Urinary bladder (tissue), 4 donors: ENCODE data around the gene ATXN7. TPM values are rescaled to one million over a fixed set of nuclear protein-coding genes. Genes with fewer than 3 reads are reported as not detected.

Experiments
- DNase-seq: peaks from one replicate; pipeline ENCODE4 v3.0.0-alpha.2; 2015; ENCODE audit errors: extremely low spot score
- H3K27ac ChIP-seq: one replicate; pipeline ENCODE4 v1.5.1; 2013; ENCODE audit warnings: low read depth, mild to moderate bottlenecking, moderate library complexity
- H3K36me3 ChIP-seq: one replicate; pipeline ENCODE4 v1.6.1; 2013; ENCODE audit warnings: mild to moderate bottlenecking, moderate library complexity; ENCODE audit not compliant: insufficient read depth
- H3K4me1 ChIP-seq: one replicate; pipeline ENCODE4 v1.6.1; 2013; ENCODE audit warnings: mild to moderate bottlenecking, moderate library complexity; ENCODE audit not compliant: insufficient read depth
- H3K4me3 ChIP-seq: one replicate; pipeline ENCODE4 v1.5.1; 2013; ENCODE audit warnings: low read depth, low read length
- WGBS: extraction: QIAGEN DNeasy Blood & Tissue Kit; methylation state at CpG from one replicate; pipeline ENCODE4 v1.1.7; 2013; 5-methylcytosine and 5-hydroxymethylcytosine counted together
- polyA plus RNA-seq: library from polyadenylated mRNA; stranded (reverse); fragments of 200-250 nt; gene quantifications from one replicate; pipeline ENCODE4 v1.2.3, GENCODE V29; 2013
- total RNA-seq: library from RNA; depleted of rRNA; stranded (reverse); fragments of >200 nt; gene quantifications from one replicate; pipeline ENCODE4 v1.2.3, GENCODE V29; 2014
- donor health status: healthy with polysubstance abuse.
- donor health status: healthy.

The ATXN7 gene
- total and polyA plus RNA-seq, 2 donors, result 6.2 to 27.0 TPM

DNA sequence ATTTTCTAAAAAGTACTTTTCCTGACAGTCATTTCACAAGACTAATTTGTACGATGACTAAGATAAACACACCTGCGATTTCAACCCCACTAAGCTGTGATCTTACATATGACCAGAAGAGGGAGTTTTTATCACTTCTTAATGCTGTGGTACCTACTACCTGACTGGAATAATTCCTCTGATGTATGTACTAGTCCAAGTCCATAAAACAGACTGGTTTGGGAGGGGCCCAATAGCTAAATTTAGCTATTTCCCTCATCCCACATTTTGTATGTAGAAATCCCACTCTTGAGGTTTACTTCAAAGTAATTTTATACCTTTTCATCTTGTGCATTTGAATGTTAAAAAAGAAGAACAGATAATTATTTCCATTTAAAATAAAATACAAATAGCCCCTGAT is 98.2 kb downstream of the ATXN7 start:
- no peak for DNase-seq
- Histone ChIP-seq H3K27ac (no peak overlapping the region), H3K36me3 (no peaks in the 10 kb centered on the region), H3K4me3 (no peak overlapping the region), H3K4me1 (no peaks in the 10 kb centered on the region)
- WGBS, result 19% methylated on average over 2 of the region's 2 CpGs

DNA sequence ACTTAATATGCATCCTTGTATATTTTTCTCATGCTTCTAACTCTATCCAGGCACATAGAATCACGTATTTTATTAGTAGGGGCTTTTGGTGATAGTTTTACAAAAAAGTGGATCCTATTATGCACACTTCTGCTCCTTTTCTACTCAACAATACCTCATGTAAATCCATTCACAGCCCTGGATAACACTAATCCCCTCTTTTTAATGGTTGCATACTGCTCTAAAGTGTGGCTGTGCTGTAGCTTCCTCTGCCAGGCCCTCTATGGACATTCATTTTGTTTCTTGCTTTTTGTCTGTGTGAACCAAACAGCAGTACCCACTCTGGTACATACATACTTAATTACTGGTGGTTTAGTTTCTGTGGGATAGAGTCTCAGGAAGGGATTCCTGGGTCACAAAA is 99.8 kb downstream of the ATXN7 start:
- H3K4me1 ChIP-seq, result no peaks in the 10 kb centered on the region

DNA sequence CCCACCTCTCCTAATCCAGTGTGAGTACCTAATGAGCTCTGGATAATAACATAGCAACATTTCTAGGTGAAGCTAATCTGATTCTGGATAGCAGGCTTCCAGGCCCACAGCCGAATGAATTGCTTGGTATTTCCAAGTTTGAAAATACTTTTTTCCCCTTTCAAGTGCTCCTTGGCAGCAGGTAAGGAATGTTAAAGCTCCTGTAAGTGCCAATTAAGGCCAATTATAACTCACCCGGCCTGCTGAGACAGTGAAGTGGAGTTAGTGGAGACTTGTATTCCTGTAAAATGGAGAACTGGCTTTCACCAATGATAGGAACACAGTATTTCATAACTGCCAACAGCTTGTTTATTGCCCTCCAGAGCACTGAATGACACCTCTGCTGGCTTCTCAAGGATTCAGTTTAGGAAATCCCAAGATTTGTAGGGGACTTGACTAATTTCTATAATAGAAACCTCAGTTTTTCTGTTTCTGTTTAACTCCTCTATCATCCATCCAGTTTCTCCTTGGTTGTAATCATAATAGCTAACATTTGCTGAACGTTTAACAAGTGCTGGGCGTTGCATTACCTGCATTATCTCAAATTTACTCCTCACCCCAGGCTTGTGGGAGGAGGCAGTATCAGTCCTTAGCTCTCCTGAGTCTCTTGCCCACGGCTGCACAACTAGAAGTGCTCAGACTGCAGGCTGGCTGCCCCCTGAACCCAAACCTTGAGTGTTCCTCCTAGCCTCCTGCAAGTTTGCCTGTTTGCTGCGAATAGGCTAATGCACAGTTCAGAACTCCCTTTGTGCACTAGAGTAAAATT is 101.2 kb downstream of the ATXN7 start:
- DNase-seq, result no peak
- no peak overlapping the region for H3K4me3 ChIP-seq
- no peaks in the 10 kb centered on the region for H3K4me1 ChIP-seq
- WGBS, result 68% methylated on average over 6 of the region's 6 CpGs
- H3K27ac ChIP-seq, result no peak overlapping the region
- H3K36me3 ChIP-seq, result no peaks in the 10 kb centered on the region

More for the DNA sequence above, 99.8 kb downstream of the ATXN7 start:
- WGBS, result 85% methylated on average over 1 of the region's 1 CpG
- Histone ChIP-seq H3K27ac (no peak overlapping the region), H3K4me3 (no peak overlapping the region), H3K36me3 (no peaks in the 10 kb centered on the region)
- DNase-seq, result no peak

DNA sequence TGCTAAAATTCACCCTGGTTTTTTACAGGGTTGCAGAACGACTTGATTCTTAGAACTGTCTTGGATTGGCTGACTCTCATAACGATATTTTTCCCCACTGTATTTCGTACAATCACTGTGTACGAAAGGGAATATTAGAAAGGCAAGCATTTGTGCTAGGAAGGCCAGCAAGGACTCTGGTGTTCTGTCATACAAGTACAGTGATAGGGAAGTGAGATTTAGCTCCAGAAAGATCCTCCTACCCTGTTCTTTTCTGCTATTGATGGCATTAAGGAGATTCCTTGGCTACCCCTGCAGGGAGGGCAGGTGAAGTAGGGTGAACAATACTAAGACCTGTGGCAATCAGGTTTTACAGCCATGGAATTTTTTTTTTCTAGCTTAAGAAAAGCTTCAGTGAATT is 102.3 kb downstream of the ATXN7 start:
- 93% methylated on average over 4 of the region's 4 CpGs for WGBS
- Histone ChIP-seq H3K36me3 (no peaks in the 10 kb centered on the region), H3K4me1 (no peaks in the 10 kb centered on the region), H3K4me3 (no peak overlapping the region), H3K27ac (no peak overlapping the region)
- DNase-seq, result no peak

DNA sequence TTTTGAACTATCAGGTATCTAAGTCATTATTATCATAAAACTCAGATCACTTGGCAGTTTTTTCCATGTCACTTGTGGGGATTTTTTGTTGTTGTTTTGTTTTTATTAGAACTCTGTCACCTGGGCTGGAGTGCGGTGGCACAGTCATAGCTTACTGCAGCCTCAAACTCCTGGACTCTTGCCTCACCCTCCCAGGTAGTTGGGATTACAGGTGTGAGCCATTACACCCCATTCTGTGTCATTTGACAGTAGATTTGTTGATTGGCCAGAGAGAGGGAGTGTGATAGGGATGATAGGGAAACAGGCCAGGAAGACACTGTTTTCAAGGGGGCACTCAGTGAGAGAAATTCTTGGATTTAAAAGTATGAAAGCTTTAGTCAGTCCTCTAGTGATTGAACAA is 103.2 kb downstream of the ATXN7 start:
- no peak for DNase-seq
- no peaks in the 10 kb centered on the region for H3K4me1 ChIP-seq

DNA sequence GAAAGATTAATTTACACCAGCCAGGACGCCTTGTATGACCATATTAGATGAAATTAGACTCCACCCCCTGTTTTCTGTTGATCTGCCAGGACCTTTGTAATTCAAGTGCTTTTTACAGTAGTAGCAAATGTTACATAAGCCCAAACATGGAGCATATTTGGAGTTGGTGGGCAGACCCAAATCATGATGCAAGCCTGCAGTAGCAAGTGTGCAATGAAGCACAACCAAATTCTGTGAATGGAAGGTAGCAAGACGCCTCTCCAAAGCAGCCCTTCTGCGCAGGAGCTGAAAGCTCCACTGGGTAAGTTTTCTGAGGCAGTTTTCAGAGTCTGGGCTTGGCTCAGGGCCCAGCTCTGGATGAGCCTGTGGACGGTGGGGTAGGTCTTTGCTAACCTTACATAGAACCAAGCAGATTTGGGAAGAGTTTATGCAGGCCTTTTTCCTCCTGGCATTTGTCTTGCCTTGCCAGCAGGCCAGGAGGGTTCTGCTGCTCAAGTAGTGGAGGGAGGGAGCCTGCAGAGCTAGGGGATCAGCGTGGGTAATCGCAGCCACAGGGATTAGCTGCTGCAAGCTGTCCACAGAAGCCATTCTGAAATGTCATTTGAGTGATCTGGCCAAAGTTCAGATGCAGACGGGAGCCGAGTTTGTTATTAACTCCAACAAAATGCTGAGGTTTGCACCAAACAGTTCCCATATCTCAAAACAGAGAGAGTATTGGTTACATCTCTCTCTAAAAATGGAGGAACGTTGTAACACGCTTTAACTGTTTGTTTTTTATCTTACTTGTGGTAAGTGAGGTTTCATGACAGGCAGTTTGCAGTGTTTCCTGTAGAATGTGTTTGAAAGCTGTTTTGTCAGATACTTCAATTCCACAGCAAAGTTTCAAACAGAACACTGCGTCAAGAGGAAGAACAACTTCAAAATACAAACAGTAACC is 104.3 kb downstream of the ATXN7 start:
- Histone ChIP-seq H3K4me1 (no peaks in the 10 kb centered on the region), H3K27ac (no peak overlapping the region), H3K36me3 (no peaks in the 10 kb centered on the region), H3K4me3 (peak overlapping the region; percentile 18)
- no peak for DNase-seq
- WGBS, result 10% methylated on average over 11 of the region's 11 CpGs

More for the DNA sequence above, 103.2 kb downstream of the ATXN7 start:
- Histone ChIP-seq H3K4me3 (no peak overlapping the region), H3K27ac (no peak overlapping the region), H3K36me3 (no peaks in the 10 kb centered on the region)
- WGBS, result 97% methylated on average over 1 of the region's 1 CpG

DNA sequence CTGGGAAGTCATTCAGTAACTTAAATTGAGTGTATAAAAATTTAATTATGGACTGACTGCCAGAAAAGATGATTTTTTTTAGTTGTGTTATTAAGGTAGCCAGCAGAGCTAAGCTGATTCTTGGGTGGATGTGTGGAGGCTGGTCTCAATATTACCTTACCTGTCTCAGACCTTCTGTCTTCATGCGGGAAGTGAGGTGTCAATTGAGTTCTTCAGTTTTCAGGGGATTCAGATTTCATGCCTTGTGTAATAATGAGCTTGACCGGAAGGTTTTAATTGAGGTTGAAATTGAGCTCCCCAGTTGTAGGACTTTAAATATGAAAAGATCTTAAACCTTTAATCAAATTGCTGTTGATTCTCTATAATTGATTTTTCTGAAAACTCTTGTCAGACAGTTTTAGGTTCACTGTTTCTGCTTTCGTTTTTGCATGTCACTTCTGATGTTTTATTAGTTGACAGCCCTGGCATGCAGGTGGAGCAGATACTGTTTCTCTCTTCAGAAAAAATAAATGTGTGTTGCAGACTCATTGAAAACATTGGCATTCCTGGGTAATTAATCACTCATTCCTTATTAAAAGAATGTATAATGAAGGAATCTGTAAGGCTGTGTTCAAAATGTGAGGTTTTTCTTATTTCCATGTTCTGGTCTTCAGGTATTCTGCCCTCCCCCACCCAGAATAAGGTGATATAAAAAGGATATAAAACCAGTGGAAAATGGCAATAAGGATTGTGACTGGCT is 105.1 kb downstream of the ATXN7 start:
- Histone ChIP-seq H3K27ac (peak overlapping the region; percentile 41), H3K36me3 (no peaks in the 10 kb centered on the region), H3K4me1 (no peaks in the 10 kb centered on the region), H3K4me3 (no peak overlapping the region)
- 57% methylated on average over 3 of the region's 3 CpGs for WGBS
- DNase-seq, result no peak

DNA sequence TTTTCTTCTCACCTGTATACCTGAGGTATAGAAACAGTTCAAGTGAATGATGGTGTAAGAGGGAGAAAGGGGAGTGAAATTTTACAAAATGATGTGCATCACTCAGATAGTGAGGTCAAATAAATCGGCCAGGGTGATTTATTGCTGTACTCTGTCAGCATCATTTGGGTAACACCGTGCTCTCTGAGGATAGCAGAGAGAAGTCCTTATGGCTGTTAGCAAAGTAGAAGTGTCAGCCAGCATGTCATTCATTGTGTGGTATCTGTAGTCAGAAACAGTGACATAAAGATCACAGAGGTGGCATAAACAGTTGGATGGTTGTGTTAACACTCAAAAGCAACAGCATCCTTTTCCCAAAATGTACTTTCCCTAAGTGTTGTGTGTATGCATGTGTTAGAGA is 106.2 kb downstream of the ATXN7 start:
- DNase-seq, result no peak
- H3K36me3 ChIP-seq, result no peaks in the 10 kb centered on the region
- no peak overlapping the region for H3K27ac ChIP-seq
- no peak overlapping the region for H3K4me3 ChIP-seq
- no peaks in the 10 kb centered on the region for H3K4me1 ChIP-seq
- WGBS, result 36% methylated on average over 2 of the region's 2 CpGs

DNA sequence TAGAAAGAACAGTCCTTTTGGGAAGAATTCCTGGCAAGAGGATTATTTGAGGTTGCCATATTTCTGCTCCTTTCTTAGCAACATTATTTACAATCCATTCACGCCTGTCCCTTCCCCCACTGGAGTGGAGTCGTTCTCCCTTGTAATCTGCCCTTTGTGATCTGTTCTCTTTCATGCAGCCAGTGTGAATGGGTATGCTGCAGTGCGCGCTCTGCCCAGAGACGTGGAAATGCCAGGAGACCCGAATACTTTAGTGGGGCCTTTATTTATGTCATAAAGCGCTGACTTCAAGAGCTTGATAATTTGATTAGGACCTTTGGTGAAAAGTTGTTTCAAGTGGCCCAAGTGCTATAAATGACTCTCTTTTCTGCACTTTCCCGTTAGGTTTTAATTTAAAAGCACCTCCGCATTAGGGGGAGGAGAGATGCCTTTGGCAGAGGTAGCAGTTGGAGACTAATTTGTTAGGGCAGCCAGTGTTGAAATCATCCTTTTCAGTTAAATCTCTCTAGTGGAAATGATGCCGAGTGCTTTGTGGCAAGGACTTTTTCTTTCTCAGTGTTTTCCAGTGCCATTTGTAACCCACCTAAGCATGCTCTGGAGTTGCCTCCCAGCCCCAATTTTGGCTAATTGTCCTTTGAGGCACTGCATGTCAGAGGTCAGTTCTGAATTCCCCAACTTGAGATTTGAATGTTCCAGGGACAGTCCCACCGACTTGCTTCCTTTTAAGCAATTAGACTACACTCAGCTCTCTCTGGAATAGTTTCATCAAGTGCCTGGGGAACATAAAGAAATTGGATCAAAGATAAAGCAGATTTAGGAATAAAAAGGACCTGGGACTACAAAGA is 107.2 kb downstream of the ATXN7 start:
- no peak overlapping the region for H3K4me3 ChIP-seq
- DNase-seq, result no peak
- 38% methylated on average over 11 of the region's 11 CpGs for WGBS
- no peak overlapping the region for H3K27ac ChIP-seq
- no peaks in the 10 kb centered on the region for H3K36me3 ChIP-seq
- H3K4me1 ChIP-seq, result no peaks in the 10 kb centered on the region

DNA sequence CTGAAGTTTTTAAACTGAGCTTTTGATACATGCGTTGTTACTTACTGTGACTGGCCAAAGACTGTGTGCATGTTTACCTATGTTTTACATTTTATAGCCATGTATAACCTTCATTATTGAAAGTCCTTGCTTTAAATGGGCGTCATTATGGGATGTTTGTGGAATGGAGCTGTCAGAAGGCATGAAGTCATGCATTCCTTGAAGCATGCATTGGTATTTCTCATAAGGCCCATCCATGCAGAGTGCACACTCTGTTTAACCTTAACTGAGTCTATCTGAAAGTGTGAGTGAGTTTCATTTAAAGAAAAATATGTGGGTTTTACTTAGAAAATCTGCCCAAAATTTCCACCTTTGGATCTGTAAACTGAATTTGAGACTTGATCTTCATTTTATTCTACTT is 108.5 kb downstream of the ATXN7 start:
- H3K27ac ChIP-seq, result no peak overlapping the region
- no peak overlapping the region for H3K4me3 ChIP-seq
- no peaks in the 10 kb centered on the region for H3K4me1 ChIP-seq
- WGBS, result 54% methylated on average over 2 of the region's 2 CpGs
- no peaks in the 10 kb centered on the region for H3K36me3 ChIP-seq
- no peak for DNase-seq

DNA sequence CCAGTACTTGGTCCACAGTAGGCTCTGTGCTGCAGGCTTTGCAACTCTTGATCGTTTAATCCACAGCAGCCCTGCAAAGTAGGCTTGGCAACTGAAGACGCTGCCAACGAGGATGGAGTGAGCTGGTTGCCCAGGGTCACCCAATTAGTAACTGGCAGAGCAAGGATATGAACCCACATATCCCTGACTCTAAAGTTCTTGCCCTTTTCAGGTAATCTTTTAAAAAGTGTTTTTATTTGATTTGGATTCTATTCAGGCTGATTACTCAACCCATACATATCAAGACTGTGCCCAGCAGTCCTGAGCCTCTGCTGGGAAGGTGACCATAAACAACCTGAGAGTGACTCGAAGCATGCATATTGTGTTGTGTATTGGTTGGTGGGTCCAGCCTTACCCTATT is 109.3 kb downstream of the ATXN7 start:
- no peak for DNase-seq
- Histone ChIP-seq H3K4me3 (no peak overlapping the region), H3K36me3 (no peaks in the 10 kb centered on the region), H3K27ac (no peak overlapping the region), H3K4me1 (no peaks in the 10 kb centered on the region)
- 54% methylated on average over 4 of the region's 4 CpGs for WGBS

DNA sequence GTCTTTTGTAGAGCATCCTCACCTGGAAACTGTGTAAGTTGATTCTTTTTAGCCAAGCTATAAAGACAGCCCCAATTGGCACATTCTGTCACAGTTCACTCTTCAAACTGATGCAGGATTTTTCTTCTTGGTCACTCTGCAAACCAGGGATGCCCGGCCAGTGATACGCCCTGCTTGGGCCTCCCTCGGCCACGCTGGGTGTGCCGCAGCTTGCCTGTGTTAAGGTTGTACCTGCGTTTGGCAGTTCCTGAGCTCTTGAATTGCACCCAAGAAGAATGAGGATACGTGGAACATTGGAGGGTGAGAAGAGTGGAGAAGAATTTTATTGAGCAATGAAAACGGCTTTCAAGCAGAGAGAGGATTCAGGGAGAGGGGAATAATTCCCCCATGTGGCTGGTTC is 109.7 kb downstream of the ATXN7 start:
- no peak overlapping the region for H3K4me3 ChIP-seq
- 95% methylated on average over 8 of the region's 8 CpGs for WGBS
- H3K36me3 ChIP-seq, result no peaks in the 10 kb centered on the region
- no peaks in the 10 kb centered on the region for H3K4me1 ChIP-seq
- H3K27ac ChIP-seq, result no peak overlapping the region
- DNase-seq, result no peak

DNA sequence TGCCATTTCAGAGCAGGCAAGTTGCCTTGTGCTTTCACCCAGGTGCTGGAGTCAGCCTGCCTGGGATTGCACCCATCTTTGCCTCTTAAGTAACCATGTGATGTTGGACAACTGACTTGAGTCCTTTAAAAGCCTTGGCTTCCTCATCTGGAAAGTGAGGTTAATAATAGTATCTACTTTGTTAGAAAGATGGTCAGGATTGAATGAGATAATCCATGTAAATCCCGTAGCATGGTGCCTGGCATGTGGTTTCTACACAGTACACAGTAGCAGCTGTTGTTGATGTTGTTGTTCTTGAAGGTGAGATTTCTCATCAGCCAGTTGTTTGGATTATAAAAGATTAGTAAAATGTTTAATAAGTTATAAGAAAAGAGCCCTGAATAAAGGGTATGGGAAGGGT is 110.8 kb downstream of the ATXN7 start:
- Histone ChIP-seq H3K4me1 (no peaks in the 10 kb centered on the region), H3K27ac (no peak overlapping the region), H3K36me3 (no peaks in the 10 kb centered on the region), H3K4me3 (no peak overlapping the region)
- 80% methylated on average over 1 of the region's 1 CpG for WGBS
- no peak for DNase-seq
